Activated naive CD8-positive, alpha-beta T cell (primary cell): ENCODE results near the gene MYO1E.
A peak's percentile ranks its signal among the peaks of the same experiment; 100 is the strongest.

Source experiments
- H3K27ac Mint-ChIP-seq: one replicate; pipeline ENCODE4 v1.8.0; 2021; ENCODE audit warnings: mixed read lengths
- H3K27me3 Mint-ChIP-seq: one replicate; pipeline ENCODE4 v1.8.0; 2021; ENCODE audit warnings: mixed read lengths
- H3K36me3 Mint-ChIP-seq: one replicate; pipeline ENCODE4 v1.8.0; 2021; ENCODE audit warnings: mixed read lengths
- H3K4me1 Mint-ChIP-seq: one replicate; pipeline ENCODE4 v1.8.0; 2021; ENCODE audit warnings: low read depth, mixed read lengths
- H3K4me3 Mint-ChIP-seq: one replicate; pipeline ENCODE4 v1.8.0; 2021; ENCODE audit warnings: mild to moderate bottlenecking, mixed read lengths
- H3K9me3 Mint-ChIP-seq: one replicate; pipeline ENCODE4 v1.8.0; 2021; ENCODE audit warnings: low read depth, mixed read lengths

MYO1E gene

GRCh38 chr15:59247364-59247763, 125.3 kb downstream of the MYO1E start:
- Mint-ChIP-seq H3K4me1 (no peaks in the 10 kb centered on the region), H3K36me3 (no peaks in the 10 kb centered on the region), H3K9me3 (no peaks in the 10 kb centered on the region), H3K4me3 (no peak overlapping the region), H3K27ac (no peak overlapping the region), H3K27me3 (no peaks in the 10 kb centered on the region)

GRCh38 chr15:59245559-59245958, 127.1 kb downstream of the MYO1E start:
- H3K27me3 Mint-ChIP-seq, result no peaks in the 10 kb centered on the region
- no peaks in the 10 kb centered on the region for H3K4me1 Mint-ChIP-seq
- H3K4me3 Mint-ChIP-seq, result no peak overlapping the region
- no peaks in the 10 kb centered on the region for H3K9me3 Mint-ChIP-seq
- no peaks in the 10 kb centered on the region for H3K36me3 Mint-ChIP-seq
- H3K27ac Mint-ChIP-seq, result no peak overlapping the region

GRCh38 chr15:59244337-59244736, 128.3 kb downstream of the MYO1E start:
- no peaks in the 10 kb centered on the region for H3K27me3 Mint-ChIP-seq
- peak overlapping the region; percentile 22 for H3K27ac Mint-ChIP-seq
- no peaks in the 10 kb centered on the region for H3K4me1 Mint-ChIP-seq
- no peak overlapping the region for H3K4me3 Mint-ChIP-seq
- no peaks in the 10 kb centered on the region for H3K36me3 Mint-ChIP-seq
- no peaks in the 10 kb centered on the region for H3K9me3 Mint-ChIP-seq

GRCh38 chr15:59243622-59244021, 129.0 kb downstream of the MYO1E start:
- no peak overlapping the region for H3K27ac Mint-ChIP-seq
- no peaks in the 10 kb centered on the region for H3K4me1 Mint-ChIP-seq
- no peak overlapping the region for H3K4me3 Mint-ChIP-seq
- H3K9me3 Mint-ChIP-seq, result no peaks in the 10 kb centered on the region
- no peaks in the 10 kb centered on the region for H3K27me3 Mint-ChIP-seq
- H3K36me3 Mint-ChIP-seq, result no peaks in the 10 kb centered on the region

- no peaks in the 10 kb centered on the region for H3K9me3 Mint-ChIP-seq
- no peaks in the 10 kb centered on the region for H3K4me1 Mint-ChIP-seq
- H3K27me3 Mint-ChIP-seq, result no peaks in the 10 kb centered on the region
- H3K36me3 Mint-ChIP-seq, result no peaks in the 10 kb centered on the region
- no peak overlapping the region for H3K4me3 Mint-ChIP-seq
- no peak overlapping the region for H3K27ac Mint-ChIP-seq
Observed at GRCh38 chr15:59242649-59243048, 130.0 kb downstream of the MYO1E start.

- peaks cover 4% of the 10 kb centered on the region for H3K27me3 Mint-ChIP-seq
- no peaks in the 10 kb centered on the region for H3K9me3 Mint-ChIP-seq
- no peak overlapping the region for H3K27ac Mint-ChIP-seq
- no peak overlapping the region for H3K4me3 Mint-ChIP-seq
- no peaks in the 10 kb centered on the region for H3K4me1 Mint-ChIP-seq
- peaks cover 2% of the 10 kb centered on the region for H3K36me3 Mint-ChIP-seq
Observed at GRCh38 chr15:59240036-59240435, 132.6 kb downstream of the MYO1E start.

GRCh38 chr15:59237924-59238331, 134.7 kb downstream of the MYO1E start:
- H3K27me3 Mint-ChIP-seq, result peaks cover 4% of the 10 kb centered on the region
- H3K9me3 Mint-ChIP-seq, result no peaks in the 10 kb centered on the region
- H3K27ac Mint-ChIP-seq, result no peak overlapping the region
- H3K36me3 Mint-ChIP-seq, result peaks cover 2% of the 10 kb centered on the region
- no peak overlapping the region for H3K4me3 Mint-ChIP-seq
- H3K4me1 Mint-ChIP-seq, result no peaks in the 10 kb centered on the region

GRCh38 chr15:59237119-59237855, 135.4 kb downstream of the MYO1E start:
- no peaks in the 10 kb centered on the region for H3K9me3 Mint-ChIP-seq
- H3K36me3 Mint-ChIP-seq, result peaks cover 2% of the 10 kb centered on the region
- H3K27me3 Mint-ChIP-seq, result peaks cover 4% of the 10 kb centered on the region
- H3K4me1 Mint-ChIP-seq, result no peaks in the 10 kb centered on the region
- no peak overlapping the region for H3K27ac Mint-ChIP-seq
- H3K4me3 Mint-ChIP-seq, result no peak overlapping the region

- no peak overlapping the region for H3K27ac Mint-ChIP-seq
- no peak overlapping the region for H3K4me3 Mint-ChIP-seq
- H3K36me3 Mint-ChIP-seq, result peaks cover 2% of the 10 kb centered on the region
- H3K4me1 Mint-ChIP-seq, result no peaks in the 10 kb centered on the region
- H3K27me3 Mint-ChIP-seq, result peaks cover 4% of the 10 kb centered on the region
- no peaks in the 10 kb centered on the region for H3K9me3 Mint-ChIP-seq
Observed at GRCh38 chr15:59236394-59236793, 136.3 kb downstream of the MYO1E start.

GRCh38 chr15:59232476-59232875, 140.2 kb downstream of the MYO1E start:
- no peak overlapping the region for H3K4me3 Mint-ChIP-seq
- H3K9me3 Mint-ChIP-seq, result no peaks in the 10 kb centered on the region
- no peaks in the 10 kb centered on the region for H3K4me1 Mint-ChIP-seq
- no peak overlapping the region for H3K27ac Mint-ChIP-seq
- peaks cover 4% of the 10 kb centered on the region for H3K27me3 Mint-ChIP-seq
- H3K36me3 Mint-ChIP-seq, result peaks cover 2% of the 10 kb centered on the region

- Mint-ChIP-seq H3K36me3 (no peaks in the 10 kb centered on the region), H3K4me1 (peaks cover 1% of the 10 kb centered on the region), H3K4me3 (no peak overlapping the region), H3K27ac (no peak overlapping the region), H3K9me3 (no peaks in the 10 kb centered on the region), H3K27me3 (no peaks in the 10 kb centered on the region)
Observed at GRCh38 chr15:59230531-59231055, 142.1 kb downstream of the MYO1E start.

GRCh38 chr15:59229453-59229852, 143.2 kb downstream of the MYO1E start:
- no peaks in the 10 kb centered on the region for H3K9me3 Mint-ChIP-seq
- H3K4me3 Mint-ChIP-seq, result no peak overlapping the region
- no peaks in the 10 kb centered on the region for H3K36me3 Mint-ChIP-seq
- H3K27me3 Mint-ChIP-seq, result no peaks in the 10 kb centered on the region
- H3K4me1 Mint-ChIP-seq, result peaks cover 1% of the 10 kb centered on the region
- H3K27ac Mint-ChIP-seq, result no peak overlapping the region

GRCh38 chr15:59229015-59229414, 143.7 kb downstream of the MYO1E start:
- no peak overlapping the region for H3K4me3 Mint-ChIP-seq
- H3K27ac Mint-ChIP-seq, result no peak overlapping the region
- H3K27me3 Mint-ChIP-seq, result peaks cover under 1% of the 10 kb centered on the region
- no peaks in the 10 kb centered on the region for H3K9me3 Mint-ChIP-seq
- H3K36me3 Mint-ChIP-seq, result no peaks in the 10 kb centered on the region
- peaks cover 1% of the 10 kb centered on the region for H3K4me1 Mint-ChIP-seq

- H3K9me3 Mint-ChIP-seq, result no peaks in the 10 kb centered on the region
- H3K4me1 Mint-ChIP-seq, result peaks cover 1% of the 10 kb centered on the region
- H3K27ac Mint-ChIP-seq, result no peak overlapping the region
- H3K36me3 Mint-ChIP-seq, result no peaks in the 10 kb centered on the region
- no peak overlapping the region for H3K4me3 Mint-ChIP-seq
- peaks cover 1% of the 10 kb centered on the region for H3K27me3 Mint-ChIP-seq
Observed at GRCh38 chr15:59227021-59227420, 145.7 kb downstream of the MYO1E start.

GRCh38 chr15:59224474-59224873, 148.2 kb downstream of the MYO1E start:
- Mint-ChIP-seq H3K27ac (no peak overlapping the region), H3K27me3 (peaks cover 1% of the 10 kb centered on the region), H3K4me1 (peaks cover 1% of the 10 kb centered on the region), H3K4me3 (no peak overlapping the region), H3K9me3 (no peaks in the 10 kb centered on the region), H3K36me3 (no peaks in the 10 kb centered on the region)

GRCh38 chr15:59223736-59224135, 148.9 kb downstream of the MYO1E start:
- H3K36me3 Mint-ChIP-seq, result no peaks in the 10 kb centered on the region
- H3K9me3 Mint-ChIP-seq, result no peaks in the 10 kb centered on the region
- H3K4me1 Mint-ChIP-seq, result peaks cover 1% of the 10 kb centered on the region
- no peak overlapping the region for H3K27ac Mint-ChIP-seq
- H3K27me3 Mint-ChIP-seq, result peaks cover 1% of the 10 kb centered on the region
- H3K4me3 Mint-ChIP-seq, result no peak overlapping the region
